Kasumi-1 (cell line): ENCODE measurements around the gene YKT6.

Experiments used
- DNase-seq, 2 experiments: peaks; one replicate each; lab custom pipeline; 2025; lab: John Stamatoyannopoulos, UW

Gene YKT6

GRCh38 chr7:44259547-44260457 lies 59.0 kb downstream of the YKT6 start:
- no peak for DNase-seq

GRCh38 chr7:44261240-44261639 lies 60.5 kb downstream of the YKT6 start:
- DNase-seq = no peak

GRCh38 chr7:44262031-44262430 lies 61.3 kb downstream of the YKT6 start:
- DNase-seq = no peak

GRCh38 chr7:44263326-44264082 lies 62.7 kb downstream of the YKT6 start:
- no peak for DNase-seq
